Measurements from ENCODE around the gene PLXDC2.

- TF ChIP-seq POLR2AphosphoS5 (IDR thresholded peaks at IDR 0.05; ENCODE audit: low read depth, low read length) (no peak), PAX5 (IDR thresholded peaks at IDR 0.05; ENCODE audit: insufficient read depth, low read length, severe bottlenecking) (no peak), POLR2A (IDR thresholded peaks at IDR 0.05; ENCODE audit: low read depth, low read length) (no peak), SPI1 (IDR thresholded peaks at IDR 0.05; ENCODE audit: low read depth, low read length) (no peak)
Observed at GRCh38 chr10:20114179-20114578, 297.9 kb downstream of the PLXDC2 start.
